HG03571 (cell line): ENCODE results near the gene ASTL.
"Not testable (repeated sequence)": the region's sequence is repeated elsewhere in the genome, so short reads cannot be mapped to it uniquely, and the experiment has no call there.

Experiments used
- ATAC-seq: cut with Tn5 transposase; IDR thresholded peaks from one replicate; pipeline ENCODE4 v1.9.1; 2021; ENCODE audit not compliant: unreplicated experiment

The ASTL gene

DNA sequence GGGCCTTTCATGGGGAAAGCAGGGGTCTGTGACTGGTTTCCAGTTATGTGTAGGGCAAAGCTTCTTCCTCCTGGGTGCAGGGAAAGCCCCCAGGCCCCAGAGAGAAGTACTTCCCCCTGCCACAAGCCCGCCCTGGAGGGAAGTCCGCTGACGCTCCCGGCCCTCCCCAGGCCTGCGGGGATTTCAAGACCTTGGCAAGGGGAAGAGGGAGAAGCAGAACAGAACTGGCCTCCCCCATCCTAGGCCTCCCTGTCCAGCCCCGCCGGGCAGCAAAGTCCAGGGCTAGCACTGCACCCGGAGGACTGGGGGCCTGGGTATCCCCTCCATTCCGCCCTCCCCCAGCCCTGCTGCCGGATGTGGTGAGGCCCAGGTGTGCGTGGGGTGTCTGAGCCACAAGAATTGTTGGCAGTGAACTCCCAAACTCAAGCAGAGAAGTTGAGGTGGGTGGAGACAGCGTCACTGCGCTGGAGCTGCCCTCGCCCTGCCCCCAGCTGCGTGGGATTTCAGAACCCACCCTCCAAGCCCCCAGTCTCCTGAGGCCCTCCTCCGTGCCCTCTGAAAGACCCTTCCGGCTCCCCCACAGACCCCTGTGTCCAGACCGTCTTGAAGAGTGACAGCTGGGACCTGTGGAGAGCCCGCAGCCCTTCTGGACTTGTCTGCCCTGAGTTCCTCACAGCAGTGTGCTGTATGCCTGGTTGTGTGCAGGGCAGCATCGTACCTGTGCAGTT, 8.0 kb upstream of the ASTL start:
- ATAC-seq, result peak; percentile 25

DNA sequence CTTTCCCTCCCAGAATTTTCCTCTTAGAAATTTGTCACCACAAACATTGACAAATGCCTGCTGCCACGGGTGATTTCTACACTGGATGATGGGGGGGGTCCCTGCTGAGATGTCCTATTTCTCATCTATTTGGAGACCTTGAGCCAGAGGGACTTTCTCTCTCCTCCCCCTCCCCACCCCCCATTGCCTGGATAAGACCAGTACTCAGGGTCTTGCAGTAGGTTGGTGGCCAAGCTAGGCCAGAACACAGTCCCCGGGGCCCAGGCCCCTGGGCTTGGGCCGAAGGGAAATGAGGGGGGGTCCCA, 7.5 kb upstream of the ASTL start:
- ATAC-seq, result peak; percentile 1

- peak; percentile 56 for ATAC-seq
These were observed 6.9 kb upstream of the ASTL start, which contains the start of gene DUSP2 for GRCh38 chr2:96145036-96145847. Gene DUSP2, minus strand, starts transcription at chr2:96145440. Its CDS starts 86 bp downstream, at chr2:96145354.

DNA sequence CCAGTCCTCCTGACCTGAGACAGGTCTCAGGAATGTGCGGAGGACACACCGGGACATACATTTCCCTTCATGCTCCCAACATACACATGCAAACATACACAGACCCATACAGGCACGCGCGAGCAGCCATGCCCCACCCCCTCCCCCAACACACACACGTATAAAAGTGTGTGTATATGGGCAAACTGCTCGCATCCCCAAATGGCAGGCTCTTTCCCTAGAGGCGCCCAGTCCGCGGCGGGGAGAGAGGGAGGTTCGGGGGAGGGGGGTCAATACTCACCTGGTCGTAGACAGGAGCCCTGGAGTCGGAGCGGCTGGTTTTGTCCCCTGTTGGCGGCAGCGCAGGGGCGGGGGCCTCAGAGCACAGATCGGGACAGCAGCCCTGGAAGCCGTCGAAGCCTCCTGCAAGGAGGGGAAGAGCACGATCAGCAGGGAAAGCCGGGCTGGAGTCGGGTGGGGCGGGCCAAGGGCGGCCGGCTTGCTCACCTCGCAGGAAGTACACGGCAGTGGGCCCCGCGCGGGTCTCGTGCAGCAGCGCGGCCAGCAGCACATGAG, 6.3 kb upstream of the ASTL start:
- ATAC-seq, result no peak

DNA sequence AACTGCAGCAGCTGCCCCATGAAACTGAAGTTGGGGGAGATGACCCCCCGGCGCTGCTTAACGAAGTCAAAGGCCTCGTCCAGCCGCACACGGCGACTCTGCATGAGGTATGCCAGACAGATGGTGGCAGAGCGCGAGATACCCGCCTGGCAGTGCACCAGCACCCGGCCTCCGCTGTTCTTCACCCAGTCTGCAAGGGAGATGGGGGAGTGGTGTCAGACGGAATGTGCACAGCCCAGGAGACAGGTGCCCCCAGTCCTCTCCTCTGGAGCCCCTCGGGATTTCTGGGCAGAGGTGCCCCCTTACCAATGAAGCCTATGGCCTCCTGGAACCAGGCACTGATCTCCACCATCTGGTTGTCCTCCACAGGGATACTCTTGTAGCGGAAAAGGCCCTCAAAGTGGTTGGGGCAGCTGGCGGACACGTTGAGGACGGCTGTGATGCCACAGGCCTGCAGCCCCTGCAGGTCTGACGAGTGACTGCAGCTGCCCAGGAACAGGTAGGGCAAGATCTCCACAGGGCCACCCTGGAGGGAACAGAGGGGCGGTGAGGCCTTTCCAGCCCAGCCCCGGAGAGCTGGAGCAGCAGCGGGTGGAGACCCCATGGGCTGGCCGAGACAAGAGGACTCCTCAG, 5.7 kb upstream of the ASTL start:
- ATAC-seq, result no peak

DNA sequence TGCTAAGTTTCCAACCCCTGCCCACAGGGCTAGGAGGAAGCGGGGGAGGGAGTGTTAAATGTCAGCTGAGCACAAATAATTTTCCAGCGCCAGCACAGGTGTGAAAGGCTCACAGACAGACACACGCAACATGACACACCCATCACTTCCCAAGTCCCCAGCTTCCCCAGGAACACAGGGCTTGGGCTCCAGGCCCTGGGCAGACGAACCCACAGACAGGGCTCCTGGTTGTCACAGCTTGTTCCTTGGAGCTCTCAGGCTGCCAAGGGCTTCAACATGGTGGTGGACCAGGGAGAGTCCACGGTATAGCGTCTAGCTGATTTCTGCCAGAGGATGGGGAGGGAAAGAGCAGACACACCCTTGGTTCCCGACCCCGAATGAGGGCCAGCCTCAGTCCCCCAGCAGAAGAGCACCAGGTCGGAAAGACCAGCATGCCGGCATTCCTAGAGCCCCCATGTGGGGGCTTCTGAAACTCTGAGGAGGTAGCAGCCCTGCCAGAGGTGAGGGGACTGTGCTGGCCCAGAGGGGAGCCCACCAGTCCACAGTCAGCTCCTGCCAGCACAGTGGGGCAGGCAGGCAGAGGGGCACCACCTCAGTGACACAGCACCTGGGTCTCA, 5.0 kb upstream of the ASTL start:
- no peak for ATAC-seq

GRCh38 chr2:96142217-96143113, 4.2 kb upstream of the ASTL start:
- ATAC-seq, result no peak

DNA sequence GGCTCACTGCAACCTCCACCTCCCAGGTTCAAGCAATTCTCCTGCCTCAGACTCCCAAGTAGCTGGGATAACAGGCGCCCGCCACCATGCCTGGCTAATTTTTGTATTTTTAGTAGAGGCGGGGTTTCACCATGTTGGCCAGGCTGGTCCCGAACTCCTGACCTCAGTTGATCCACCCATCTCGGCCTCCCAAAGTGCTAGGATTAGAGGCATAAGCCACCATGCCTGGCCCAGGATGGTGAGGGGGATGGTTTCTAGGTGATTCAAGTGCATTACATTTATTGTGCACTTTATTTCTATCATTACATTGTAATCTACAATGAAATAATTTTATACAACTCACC, 3.3 kb upstream of the ASTL start:
- ATAC-seq, result not testable (repeated sequence)

- no peak for ATAC-seq
These were observed 2.8 kb upstream of the ASTL start for GRCh38 chr2:96140941-96141623.

GRCh38 chr2:96139181-96139758, 968 bp upstream of the ASTL start:
- ATAC-seq, result no peak

- no peak for ATAC-seq
These were observed 752 bp downstream of the ASTL start for GRCh38 chr2:96137321-96138178.

DNA sequence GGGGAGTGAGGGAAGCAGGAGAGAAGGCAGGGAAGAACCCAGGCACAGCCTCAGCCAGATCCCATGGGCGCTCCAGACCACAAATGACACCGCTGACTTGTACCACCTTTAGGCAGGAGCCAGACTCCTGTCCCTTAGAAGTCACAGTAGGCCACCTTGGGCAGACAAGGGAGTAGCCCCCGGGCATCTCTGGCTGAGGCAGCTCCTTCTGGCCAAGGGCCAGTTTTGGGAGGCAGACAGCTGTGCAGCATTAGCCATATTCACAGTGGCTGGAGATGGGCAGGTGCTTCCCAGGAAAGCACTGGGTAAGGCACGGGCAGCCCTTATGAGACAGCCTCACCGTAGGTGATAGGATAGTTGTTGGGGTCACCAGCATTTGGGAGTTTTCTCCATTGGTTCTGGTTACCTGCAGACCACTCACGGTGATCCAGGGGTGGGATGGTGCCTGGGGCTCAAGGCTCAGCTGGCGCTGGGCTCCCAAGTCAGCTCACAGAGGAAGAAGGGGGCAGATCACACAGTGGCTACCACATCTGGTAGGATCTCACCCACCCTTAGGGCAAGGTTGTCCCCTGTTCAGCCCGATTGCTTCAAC, 2.1 kb downstream of the ASTL start:
- no peak for ATAC-seq

DNA sequence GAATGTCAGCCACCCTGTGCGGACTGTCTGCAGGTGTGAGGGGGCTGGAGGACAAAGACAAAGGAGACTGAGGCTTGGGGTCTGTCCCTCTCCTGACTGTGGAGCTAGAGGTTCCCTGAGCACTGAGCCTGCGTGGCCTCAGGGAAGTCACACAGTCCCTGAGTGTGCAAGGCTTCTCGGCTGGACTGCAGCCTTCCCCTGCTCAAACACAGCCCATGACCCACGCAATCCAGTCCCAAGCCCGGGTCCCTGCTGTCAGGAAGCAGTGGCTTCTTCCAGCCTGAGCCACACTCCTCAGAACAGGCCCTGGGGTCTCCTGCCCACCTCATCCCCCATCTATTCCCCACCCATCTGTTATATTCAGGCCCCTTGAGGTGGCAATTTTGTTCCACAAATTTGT, 2.7 kb downstream of the ASTL start:
- no peak for ATAC-seq

DNA sequence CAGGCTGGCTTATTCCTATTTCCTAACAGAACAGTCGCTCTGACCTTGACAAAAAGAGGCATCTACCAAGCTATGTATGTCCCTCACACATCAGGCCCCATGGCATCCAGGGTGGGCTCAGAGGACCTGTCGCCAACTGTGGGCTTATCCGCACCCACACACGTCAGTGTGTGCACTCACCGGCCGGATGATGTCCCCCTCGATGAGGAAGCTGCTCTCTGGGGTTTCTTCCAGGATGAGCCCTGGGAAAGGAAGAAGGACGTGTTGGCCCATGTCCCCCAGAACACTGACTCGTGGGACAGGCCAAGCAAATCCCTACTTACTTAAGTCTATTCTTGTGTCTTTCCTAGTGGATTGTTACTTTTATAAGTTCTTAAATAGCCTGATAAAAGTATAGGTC, 3.1 kb downstream of the ASTL start:
- ATAC-seq, result no peak

DNA sequence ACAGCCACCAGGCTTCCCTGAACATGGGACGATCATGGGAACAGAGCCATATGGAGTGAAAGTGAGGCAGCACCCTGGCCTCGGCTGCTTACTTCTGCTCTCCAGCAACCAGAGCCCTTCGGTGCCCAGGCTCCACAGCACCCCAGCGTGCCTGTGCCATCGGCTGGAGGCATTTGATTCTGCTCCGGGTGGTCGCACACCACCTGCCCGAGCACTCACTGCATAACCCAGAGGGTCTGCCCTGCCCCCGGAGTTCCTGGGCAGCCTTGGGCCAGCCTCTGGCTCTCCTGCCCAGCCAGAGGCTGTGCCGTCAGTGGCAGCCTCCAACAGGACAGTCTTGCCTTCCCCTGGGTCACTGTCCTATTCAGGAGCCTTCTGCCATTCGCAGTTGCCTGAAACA, 3.9 kb downstream of the ASTL start:
- ATAC-seq, result no peak

GRCh38 chr2:96131813-96132745, 6.2 kb downstream of the ASTL start:
- no peak for ATAC-seq

GRCh38 chr2:96131152-96131812, 7.0 kb downstream of the ASTL start:
- ATAC-seq, result no peak
